Mucosa of rectum (tissue), 2 donors: Measurements from ENCODE around the gene CR1L.
"Not testable (repeated sequence)": the region's sequence is repeated elsewhere in the genome, so short reads cannot be mapped to it uniquely, and the experiment has no call there.

Experiments used
- H3K27ac ChIP-seq, 2 donors: one replicate each; pipeline ENCODE4 v1.7.0; 2013; ENCODE audit warnings: inconsistent platforms in 2 of 2, low read depth in 2 of 2, low read length in 2 of 2
- H3K27me3 ChIP-seq, 2 donors: one replicate each; pipeline ENCODE4 v1.7.0; 2013; ENCODE audit warnings: low read length in 2 of 2; ENCODE audit not compliant: control insufficient read depth in 2 of 2, insufficient read depth in 2 of 2
- H3K36me3 ChIP-seq, 2 donors: one replicate each; pipeline ENCODE4 v1.7.0; 2013; ENCODE audit warnings: low read length in 2 of 2; ENCODE audit not compliant: control insufficient read depth in 2 of 2, insufficient read depth in 2 of 2
- H3K4me1 ChIP-seq, 2 donors: one replicate each; pipeline ENCODE4 v1.7.0; 2013; ENCODE audit warnings: low read length in 2 of 2, mild to moderate bottlenecking in 1 of 2; ENCODE audit not compliant: control insufficient read depth in 2 of 2, insufficient read depth in 2 of 2
- H3K4me3 ChIP-seq, 2 donors: one replicate each; pipeline ENCODE4 v1.7.0; 2013; ENCODE audit warnings: low read length in 2 of 2
- H3K9ac ChIP-seq, 2 donors: one replicate each; pipeline ENCODE4 v1.7.0; 2013; ENCODE audit warnings: low read length in 2 of 2, low read depth in 1 of 2, mild to moderate bottlenecking in 1 of 2
- H3K9me3 ChIP-seq, 2 donors: one replicate each; pipeline ENCODE4 v1.7.0; 2013; ENCODE audit warnings: low read length in 2 of 2; ENCODE audit not compliant: control insufficient read depth in 2 of 2
- donor health status: healthy.
- donor health status: Normal muscosa, but diverticular disease.

CR1L gene

GRCh38 chr1:207644852-207645634 is at the start of gene CR1L:
Gene CR1L (plus strand): TSS chr1:207645133. CDS start chr1:207645234, 101 bp downstream.
- H3K27ac ChIP-seq, result no peak within 1 kb of the TSS
- peak within 1 kb of the TSS; percentile 62 to 72 for H3K4me3 ChIP-seq
- no peaks in the 10 kb centered on the region for H3K27me3 ChIP-seq
- H3K36me3 ChIP-seq, result no peaks in the 10 kb centered on the region
- H3K9ac ChIP-seq, result no peak within 1 kb of the TSS
- H3K9me3 ChIP-seq, result no peaks in the 10 kb centered on the region
- H3K4me1 ChIP-seq, result peaks cover 0 to 2% of the 10 kb centered on the region in 2 donors

- no peak overlapping the region for H3K4me3 ChIP-seq
- H3K9ac ChIP-seq, result no peak overlapping the region
- no peaks in the 10 kb centered on the region for H3K4me1 ChIP-seq
- no peak overlapping the region for H3K27ac ChIP-seq
- peaks cover 2 to 3% of the 10 kb centered on the region in 2 donors for H3K27me3 ChIP-seq
- H3K9me3 ChIP-seq, result no peaks in the 10 kb centered on the region
- no peaks in the 10 kb centered on the region for H3K36me3 ChIP-seq
Observed at GRCh38 chr1:207603777-207604176, 41.2 kb upstream of the CR1L start.

- H3K36me3 ChIP-seq, result no peaks in the 10 kb centered on the region
- no peaks in the 10 kb centered on the region for H3K4me1 ChIP-seq
- H3K9ac ChIP-seq, result no peak overlapping the region
- H3K4me3 ChIP-seq, result no peak overlapping the region
- no peak overlapping the region for H3K27ac ChIP-seq
- peaks cover 2 to 3% of the 10 kb centered on the region in 2 donors for H3K27me3 ChIP-seq
- H3K9me3 ChIP-seq, result no peaks in the 10 kb centered on the region
Observed at GRCh38 chr1:207605444-207606361, 39.2 kb upstream of the CR1L start.

GRCh38 chr1:207606362-207606755 is 38.6 kb upstream of the CR1L start:
- Histone ChIP-seq H3K4me3 (no peak overlapping the region), H3K9ac (no peak overlapping the region), H3K4me1 (no peaks in the 10 kb centered on the region), H3K27me3 (peaks cover 2 to 3% of the 10 kb centered on the region in 2 donors), H3K27ac (no peak overlapping the region), H3K9me3 (no peaks in the 10 kb centered on the region), H3K36me3 (no peaks in the 10 kb centered on the region)

GRCh38 chr1:207612762-207613161 is 32.2 kb upstream of the CR1L start:
- H3K4me1 ChIP-seq, result no peaks in the 10 kb centered on the region
- H3K9ac ChIP-seq, result no peak overlapping the region
- no peaks in the 10 kb centered on the region for H3K36me3 ChIP-seq
- no peak overlapping the region for H3K27ac ChIP-seq
- H3K27me3 ChIP-seq, result no peaks in the 10 kb centered on the region
- no peak overlapping the region for H3K4me3 ChIP-seq
- no peaks in the 10 kb centered on the region for H3K9me3 ChIP-seq

GRCh38 chr1:207619871-207620542 is 24.9 kb upstream of the CR1L start:
- H3K4me1 ChIP-seq, result no peaks in the 10 kb centered on the region
- H3K4me3 ChIP-seq, result no peak overlapping the region
- no peaks in the 10 kb centered on the region for H3K9me3 ChIP-seq
- H3K27ac ChIP-seq, result no peak overlapping the region
- H3K9ac ChIP-seq, result no peak overlapping the region
- H3K36me3 ChIP-seq, result no peaks in the 10 kb centered on the region
- no peaks in the 10 kb centered on the region for H3K27me3 ChIP-seq

GRCh38 chr1:207620543-207620893 is 24.4 kb upstream of the CR1L start:
- no peak overlapping the region for H3K4me3 ChIP-seq
- no peaks in the 10 kb centered on the region for H3K27me3 ChIP-seq
- H3K36me3 ChIP-seq, result no peaks in the 10 kb centered on the region
- H3K9me3 ChIP-seq, result no peaks in the 10 kb centered on the region
- H3K9ac ChIP-seq, result no peak overlapping the region
- H3K27ac ChIP-seq, result no peak overlapping the region
- H3K4me1 ChIP-seq, result no peaks in the 10 kb centered on the region

GRCh38 chr1:207625504-207626071 is 19.3 kb upstream of the CR1L start:
- H3K27ac ChIP-seq, H3K4me1 ChIP-seq, H3K27me3 ChIP-seq: not testable (repeated sequence)

GRCh38 chr1:207626972-207627337 is 18.0 kb upstream of the CR1L start:
- H3K27me3 ChIP-seq, result no peaks in the 10 kb centered on the region
- H3K9me3 ChIP-seq, result no peaks in the 10 kb centered on the region
- no peak overlapping the region for H3K4me3 ChIP-seq
- no peaks in the 10 kb centered on the region for H3K4me1 ChIP-seq
- H3K27ac ChIP-seq, result no peak overlapping the region
- no peak overlapping the region for H3K9ac ChIP-seq
- H3K36me3 ChIP-seq, result no peaks in the 10 kb centered on the region

More at GRCh38 chr1:207625504-207626071, 19.3 kb upstream of the CR1L start:
- H3K9me3 ChIP-seq, H3K4me3 ChIP-seq, H3K9ac ChIP-seq, H3K36me3 ChIP-seq: not testable (repeated sequence)
